ENCODE results near the gene COL16A1. TPM values are rescaled to one million over a fixed set of nuclear protein-coding genes. Genes with fewer than 3 reads are reported as not detected.

The COL16A1 gene
- total RNA-seq, 1 donor from 2014 or later: 11.8 TPM

GRCh38 chr1:31658721-31659120 is 45.1 kb downstream of the COL16A1 start:
- H3K36me3 ChIP-seq: peaks cover 3% of the 10 kb centered on the region
- ATAC-seq (no peak), DNase-seq (no peak)
- no peaks in the 10 kb centered on the region for H3K9me3 ChIP-seq
- no peaks in the 10 kb centered on the region for H3K4me1 ChIP-seq
- H3K27me3 ChIP-seq (ENCODE audit: low read depth): no peaks in the 10 kb centered on the region
- no peak for TF ChIP-seq CTCF (IDR thresholded peaks at IDR 0.05)
- H3K27ac ChIP-seq: no peak overlapping the region
- intact Hi-C loops (cut with DNase I): no loop called here
- no peak overlapping the region for H3K4me3 ChIP-seq

- Histone ChIP-seq H3K4me3 (no peak overlapping the region), H3K36me3 (peaks cover 3% of the 10 kb centered on the region), H3K4me1 (no peaks in the 10 kb centered on the region), H3K27me3 (ENCODE audit: low read depth) (no peaks in the 10 kb centered on the region), H3K27ac (no peak overlapping the region), H3K9me3 (no peaks in the 10 kb centered on the region)
- intact Hi-C loops (cut with DNase I): no loop called here
- no peak for DNase-seq
- no peak for TF ChIP-seq CTCF (IDR thresholded peaks at IDR 0.05)
- no peak for ATAC-seq
These were observed 45.8 kb downstream of the COL16A1 start for GRCh38 chr1:31657972-31658510.

- peaks cover 3% of the 10 kb centered on the region for H3K36me3 ChIP-seq
- no peaks in the 10 kb centered on the region for H3K27me3 ChIP-seq (ENCODE audit: low read depth)
- ATAC-seq (no peak), DNase-seq (no peak)
- no peak overlapping the region for H3K4me3 ChIP-seq
- no peak for TF ChIP-seq CTCF (IDR thresholded peaks at IDR 0.05)
- no peaks in the 10 kb centered on the region for H3K4me1 ChIP-seq
- no peaks in the 10 kb centered on the region for H3K9me3 ChIP-seq
- H3K27ac ChIP-seq: no peak overlapping the region
- intact Hi-C loops (cut with DNase I): no loop called here
These were observed 46.6 kb downstream of the COL16A1 start for GRCh38 chr1:31657020-31657804.

GRCh38 chr1:31655756-31656155 is 48.1 kb downstream of the COL16A1 start:
- Histone ChIP-seq H3K4me3 (no peak overlapping the region), H3K9me3 (no peaks in the 10 kb centered on the region), H3K4me1 (no peaks in the 10 kb centered on the region), H3K36me3 (peaks cover 3% of the 10 kb centered on the region), H3K27ac (no peak overlapping the region), H3K27me3 (ENCODE audit: low read depth) (no peaks in the 10 kb centered on the region)
- no peak for TF ChIP-seq CTCF (IDR thresholded peaks at IDR 0.05)
- DNase-seq (no peak), ATAC-seq (no peak)
- intact Hi-C loops (cut with DNase I): no loop called here

GRCh38 chr1:31655104-31655503 is 48.7 kb downstream of the COL16A1 start:
- ATAC-seq (no peak), DNase-seq (no peak)
- H3K27me3 ChIP-seq (ENCODE audit: low read depth): no peaks in the 10 kb centered on the region
- H3K4me1 ChIP-seq: no peaks in the 10 kb centered on the region
- intact Hi-C loops (cut with DNase I): no loop called here
- H3K36me3 ChIP-seq: peaks cover 3% of the 10 kb centered on the region
- H3K27ac ChIP-seq: no peak overlapping the region
- H3K9me3 ChIP-seq: no peaks in the 10 kb centered on the region
- H3K4me3 ChIP-seq: no peak overlapping the region
- no peak for TF ChIP-seq CTCF (IDR thresholded peaks at IDR 0.05)
